GM23248 (cell line): Measurements from ENCODE around the gene TSEN54. TPM values are rescaled to one million over a fixed set of nuclear protein-coding genes. Genes with fewer than 3 reads are reported as not detected.

Experiments
- DNase-seq: peaks from one replicate; pipeline ENCODE4 v3.0.0-alpha.2; 2015
- H2AFZ ChIP-seq: fragments of 200-600 bp; sonication (generic); 2 replicates; pipeline ENCODE4 v1.6.1; 2016; ENCODE audit warnings: antibody characterized with exemption
- H3F3A ChIP-seq: fragments of 200-600 bp; sonication (generic); 2 replicates; pipeline ENCODE4 v1.6.1; 2016; ENCODE audit warnings: mild to moderate bottlenecking, antibody characterized with exemption, mixed run types; ENCODE audit not compliant: insufficient read depth
- H3K27ac ChIP-seq: fragments of 200-600 bp; sonication (generic); 2 replicates; pipeline ENCODE4 v1.5.1; 2016; ENCODE audit warnings: mild to moderate bottlenecking
- H3K27me3 ChIP-seq: fragments of 200-600 bp; sonication (generic); replicated peaks from 2 replicates; pipeline ENCODE4 v1.6.1; 2016; ENCODE audit warnings: mild to moderate bottlenecking; ENCODE audit not compliant: insufficient read depth
- H3K36me3 ChIP-seq: fragments of 200-600 bp; sonication (generic); 2 replicates; pipeline ENCODE4 v1.6.1; 2016; ENCODE audit warnings: low read depth, mild to moderate bottlenecking
- H3K4me1 ChIP-seq: fragments of 200-600 bp; sonication (generic); 2 replicates; pipeline ENCODE4 v1.6.1; 2016; ENCODE audit warnings: mild to moderate bottlenecking; ENCODE audit not compliant: insufficient read depth
- H3K4me2 ChIP-seq: fragments of 200-600 bp; sonication (generic); one replicate; pipeline ENCODE4 v1.6.1; 2016; ENCODE audit warnings: mild to moderate bottlenecking; ENCODE audit not compliant: unreplicated experiment
- H3K4me3 ChIP-seq: fragments of 200-600 bp; sonication (generic); 2 replicates; pipeline ENCODE4 v1.5.1; 2016; ENCODE audit warnings: mild to moderate bottlenecking
- H3K79me2 ChIP-seq: fragments of 200-600 bp; sonication (generic); 2 replicates; pipeline ENCODE4 v1.6.1; 2016; ENCODE audit warnings: mild to moderate bottlenecking; ENCODE audit not compliant: insufficient read depth
- H3K9ac ChIP-seq: fragments of 200-600 bp; sonication (generic); 2 replicates; pipeline ENCODE4 v1.6.1; 2016; ENCODE audit warnings: mild to moderate bottlenecking
- H3K9me2 ChIP-seq: fragments of 200-600 bp; sonication (generic); 2 replicates; pipeline ENCODE4 v1.6.1; 2016; ENCODE audit warnings: mixed run types, mild to moderate bottlenecking, moderate library complexity; ENCODE audit not compliant: insufficient read depth
- H3K9me3 ChIP-seq: fragments of 200-600 bp; sonication (generic); one replicate; pipeline ENCODE4 v1.6.1; 2017; ENCODE audit warnings: low read depth
- H4K20me1 ChIP-seq: fragments of 200-600 bp; sonication (generic); 2 replicates; pipeline ENCODE4 v1.6.0; 2016; ENCODE audit not compliant: insufficient read depth
- EZH2 ChIP-seq: fragments of 200-600 bp; sonication (generic); IDR thresholded peaks from 2 replicates; pipeline ENCODE4 v1.6.1; 2018; ENCODE audit warnings: antibody characterized with exemption, mild to moderate bottlenecking; ENCODE audit not compliant: insufficient read depth, poor library complexity, severe bottlenecking
- EZH2phosphoT487 ChIP-seq: fragments of 200-600 bp; sonication (generic); IDR thresholded peaks from 2 replicates; pipeline ENCODE4 v1.6.1; 2018; ENCODE audit warnings: antibody characterized with exemption, moderate library complexity, mild to moderate bottlenecking, low read depth; ENCODE audit not compliant: insufficient read depth
- WGBS, 2 experiments: methylation state at CpG; one replicate each; pipeline ENCODE4 v1.1.6; 2015 to 2017; ENCODE audit warnings: low lambda C conversion rate in 2 of 2, low coverage in 1 of 2; ENCODE audit errors: missing lambda C conversion rate in 2 of 2; 5-methylcytosine and 5-hydroxymethylcytosine counted together
- in situ Hi-C: fragments of 300-500 bp; cut with MboI; formaldehyde crosslinking; loops from 2 replicates; pipeline ENCODE4 v1.15.0; 2020
- polyA plus RNA-seq: library from polyadenylated mRNA; unstranded; fragments of >200 nt; fragmentation: Nextera tagmentation; extraction: Ambion mirVana; gene quantifications from 2 replicates; pipeline ENCODE4 v1.2.1, GENCODE V29; 2016
- total RNA-seq: library from RNA; depleted of rRNA; stranded (reverse); fragments of >200 nt; shearing (Covaris generic); gene quantifications from 2 replicates; pipeline ENCODE4 v1.2.3, GENCODE V29; 2014

The TSEN54 gene
- total and polyA plus RNA-seq, 2 experiments from 2014 or later, result 9.8 to 10.7 TPM

GRCh38 chr17:75521951-75522727 is 5.8 kb downstream of the TSEN54 start:
- no peak overlapping the region for H3K4me3 ChIP-seq
- no peak overlapping the region for H3K4me2 ChIP-seq
- no peaks in the 10 kb centered on the region for H3K9me2 ChIP-seq
- no peak overlapping the region for H3K9ac ChIP-seq
- TF ChIP-seq EZH2 (no peak), EZH2phosphoT487 (no peak)
- in situ Hi-C loops, result no loop called here
- H3K9me3 ChIP-seq, result no peaks in the 10 kb centered on the region
- no peaks in the 10 kb centered on the region for H4K20me1 ChIP-seq
- no peaks in the 10 kb centered on the region for H3K4me1 ChIP-seq
- peak; percentile 57 for DNase-seq
- H3K36me3 ChIP-seq, result no peaks in the 10 kb centered on the region
- H3F3A ChIP-seq, result no peaks in the 10 kb centered on the region
- H3K79me2 ChIP-seq, result no peaks in the 10 kb centered on the region
- H3K27ac ChIP-seq, result no peak overlapping the region
- no peak overlapping the region for H2AFZ ChIP-seq
- peaks cover 13% of the 10 kb centered on the region; the same call in 1 of the 2 replicates for H3K27me3 ChIP-seq
- WGBS, 2 experiments, result 93 to 98% methylated on average over 24 to 33 of the region's 33 CpGs

- H3F3A ChIP-seq, result no peaks in the 10 kb centered on the region
- H3K36me3 ChIP-seq, result no peaks in the 10 kb centered on the region
- H3K27me3 ChIP-seq, result peaks cover 19% of the 10 kb centered on the region; the same call in 1 of the 2 replicates
- H4K20me1 ChIP-seq, result no peaks in the 10 kb centered on the region
- H3K9me2 ChIP-seq, result no peaks in the 10 kb centered on the region
- H3K9me3 ChIP-seq, result no peaks in the 10 kb centered on the region
- in situ Hi-C loops, result no loop called here
- no peak overlapping the region for H2AFZ ChIP-seq
- TF ChIP-seq EZH2 (no peak), EZH2phosphoT487 (no peak)
- no peak for DNase-seq
- no peak overlapping the region for H3K4me3 ChIP-seq
- WGBS, 2 experiments, result 89% methylated on average over 7 of the region's 7 CpGs
- H3K4me1 ChIP-seq, result no peaks in the 10 kb centered on the region
- H3K27ac ChIP-seq, result no peak overlapping the region
- H3K9ac ChIP-seq, result no peak overlapping the region
- H3K79me2 ChIP-seq, result no peaks in the 10 kb centered on the region
- no peak overlapping the region for H3K4me2 ChIP-seq
These were observed 7.3 kb downstream of the TSEN54 start for GRCh38 chr17:75523647-75524046.

GRCh38 chr17:75524269-75524969 is 8.1 kb downstream of the TSEN54 start:
- DNase-seq, result no peak
- H3K36me3 ChIP-seq, result no peaks in the 10 kb centered on the region
- no peak overlapping the region for H2AFZ ChIP-seq
- no peaks in the 10 kb centered on the region for H4K20me1 ChIP-seq
- H3K9me3 ChIP-seq, result no peaks in the 10 kb centered on the region
- no peak overlapping the region for H3K27ac ChIP-seq
- no peaks in the 10 kb centered on the region for H3F3A ChIP-seq
- H3K4me2 ChIP-seq, result no peak overlapping the region
- in situ Hi-C loops, result no loop called here
- H3K9ac ChIP-seq, result no peak overlapping the region
- H3K4me1 ChIP-seq, result no peaks in the 10 kb centered on the region
- H3K4me3 ChIP-seq, result peak overlapping the region; percentile 60; the same call in 1 of the 2 replicates
- no peaks in the 10 kb centered on the region for H3K79me2 ChIP-seq
- no peaks in the 10 kb centered on the region for H3K9me2 ChIP-seq
- peaks cover 19% of the 10 kb centered on the region; the same call in 1 of the 2 replicates for H3K27me3 ChIP-seq
- TF ChIP-seq EZH2phosphoT487 (no peak), EZH2 (no peak)
- 25 to 28% methylated on average over 24 of the region's 24 CpGs for WGBS, 2 experiments

GRCh38 chr17:75524970-75525805 is 8.9 kb downstream of the TSEN54 start, which contains the start of gene LLGL2:
Gene LLGL2 (plus strand): TSS chr17:75525697. CDS start chr17:75543427, 17,730 bp downstream.
- in situ Hi-C loops, result no loop called here
- Histone ChIP-seq H3K36me3 (no peaks in the 10 kb centered on the region), H3K9me3 (no peaks in the 10 kb centered on the region), H3K9ac (no peak within 1 kb of the TSS), H4K20me1 (no peaks in the 10 kb centered on the region), H3K4me1 (no peaks in the 10 kb centered on the region), H3K4me3 (peak within 1 kb of the TSS; percentile 60), H3F3A (no peaks in the 10 kb centered on the region), H3K4me2 (peak within 1 kb of the TSS; percentile 69), H2AFZ (peak within 1 kb of the TSS; percentile 38; the same call in 1 of the 2 replicates), H3K79me2 (no peaks in the 10 kb centered on the region), H3K9me2 (no peaks in the 10 kb centered on the region), H3K27ac (no peak within 1 kb of the TSS), H3K27me3 (peaks cover 19% of the 10 kb centered on the region; the same call in 1 of the 2 replicates)
- peak; percentile 48 for DNase-seq
- WGBS, 2 experiments, result 2 to 4% methylated on average over 27 to 53 of the region's 108 CpGs
- no peak for TF ChIP-seq EZH2
- TF ChIP-seq EZH2phosphoT487, result no peak
